Sciatic nerve (tissue), 2 donors: ENCODE measurements around the gene TCOF1. TPM values are rescaled to one million over a fixed set of nuclear protein-coding genes. Genes with fewer than 3 reads are reported as not detected.

ENCODE experiments used
- ATAC-seq: fragments of 200-7000 bp; cut with Tn5 transposase; one replicate; pipeline ENCODE4 v1.9.1; 2020; ENCODE audit warnings: mild to moderate bottlenecking, moderate library complexity
- DNase-seq: peaks from one replicate; pipeline ENCODE4 v3.0.0-alpha.2; 2020; ENCODE audit warnings: low spot score
- intact Hi-C: fragments of 100-400 bp; cut with DNase I; formaldehyde crosslinking; loops from one replicate; pipeline ENCODE4 v1.14.2; 2022
- total RNA-seq: library from RNA; stranded (reverse); fragmentation: NEBNext Ultra II Directional; extraction: Animal tissue kit (Norgen Biotek cat#: 25700); gene quantifications from one replicate; pipeline ENCODE4 v1.2.1, GENCODE V29; 2021
- donor health status: DM: no; HTN: no; CAD: no.
- donor health status: DM: no; HTN: no; CAD: no.

The TCOF1 gene, protein sequence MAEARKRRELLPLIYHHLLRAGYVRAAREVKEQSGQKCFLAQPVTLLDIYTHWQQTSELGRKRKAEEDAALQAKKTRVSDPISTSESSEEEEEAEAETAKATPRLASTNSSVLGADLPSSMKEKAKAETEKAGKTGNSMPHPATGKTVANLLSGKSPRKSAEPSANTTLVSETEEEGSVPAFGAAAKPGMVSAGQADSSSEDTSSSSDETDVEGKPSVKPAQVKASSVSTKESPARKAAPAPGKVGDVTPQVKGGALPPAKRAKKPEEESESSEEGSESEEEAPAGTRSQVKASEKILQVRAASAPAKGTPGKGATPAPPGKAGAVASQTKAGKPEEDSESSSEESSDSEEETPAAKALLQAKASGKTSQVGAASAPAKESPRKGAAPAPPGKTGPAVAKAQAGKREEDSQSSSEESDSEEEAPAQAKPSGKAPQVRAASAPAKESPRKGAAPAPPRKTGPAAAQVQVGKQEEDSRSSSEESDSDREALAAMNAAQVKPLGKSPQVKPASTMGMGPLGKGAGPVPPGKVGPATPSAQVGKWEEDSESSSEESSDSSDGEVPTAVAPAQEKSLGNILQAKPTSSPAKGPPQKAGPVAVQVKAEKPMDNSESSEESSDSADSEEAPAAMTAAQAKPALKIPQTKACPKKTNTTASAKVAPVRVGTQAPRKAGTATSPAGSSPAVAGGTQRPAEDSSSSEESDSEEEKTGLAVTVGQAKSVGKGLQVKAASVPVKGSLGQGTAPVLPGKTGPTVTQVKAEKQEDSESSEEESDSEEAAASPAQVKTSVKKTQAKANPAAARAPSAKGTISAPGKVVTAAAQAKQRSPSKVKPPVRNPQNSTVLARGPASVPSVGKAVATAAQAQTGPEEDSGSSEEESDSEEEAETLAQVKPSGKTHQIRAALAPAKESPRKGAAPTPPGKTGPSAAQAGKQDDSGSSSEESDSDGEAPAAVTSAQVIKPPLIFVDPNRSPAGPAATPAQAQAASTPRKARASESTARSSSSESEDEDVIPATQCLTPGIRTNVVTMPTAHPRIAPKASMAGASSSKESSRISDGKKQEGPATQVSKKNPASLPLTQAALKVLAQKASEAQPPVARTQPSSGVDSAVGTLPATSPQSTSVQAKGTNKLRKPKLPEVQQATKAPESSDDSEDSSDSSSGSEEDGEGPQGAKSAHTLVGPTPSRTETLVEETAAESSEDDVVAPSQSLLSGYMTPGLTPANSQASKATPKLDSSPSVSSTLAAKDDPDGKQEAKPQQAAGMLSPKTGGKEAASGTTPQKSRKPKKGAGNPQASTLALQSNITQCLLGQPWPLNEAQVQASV (N-terminal part only)
- 30.0 TPM for total RNA-seq

GRCh38 chr5:150357326-150358260 is at the start of gene TCOF1:
Gene TCOF1, plus strand, starts transcription at chr5:150357697. Its CDS starts 50 bp downstream, at chr5:150357747.
- DNase-seq (peak; percentile 98), ATAC-seq (peak; percentile 99)
- intact Hi-C loops, result loop anchor here (10.0 kb wide), 2 partner anchors 83 to 223 kb away; no protein-coding TSS in a partner anchor

- DNase-seq (no peak), ATAC-seq (no peak)
- intact Hi-C loops, result no loop called here
These were observed 48.2 kb upstream of the TCOF1 start for GRCh38 chr5:150309101-150309885.

- intact Hi-C loops, result no loop called here
- ATAC-seq (no peak), DNase-seq (no peak)
These were observed 47.6 kb upstream of the TCOF1 start for GRCh38 chr5:150309886-150310239.

GRCh38 chr5:150310246-150310645 is 47.3 kb upstream of the TCOF1 start:
- no peak for DNase-seq
- ATAC-seq, result no peak
- intact Hi-C loops, result no loop called here

DNA sequence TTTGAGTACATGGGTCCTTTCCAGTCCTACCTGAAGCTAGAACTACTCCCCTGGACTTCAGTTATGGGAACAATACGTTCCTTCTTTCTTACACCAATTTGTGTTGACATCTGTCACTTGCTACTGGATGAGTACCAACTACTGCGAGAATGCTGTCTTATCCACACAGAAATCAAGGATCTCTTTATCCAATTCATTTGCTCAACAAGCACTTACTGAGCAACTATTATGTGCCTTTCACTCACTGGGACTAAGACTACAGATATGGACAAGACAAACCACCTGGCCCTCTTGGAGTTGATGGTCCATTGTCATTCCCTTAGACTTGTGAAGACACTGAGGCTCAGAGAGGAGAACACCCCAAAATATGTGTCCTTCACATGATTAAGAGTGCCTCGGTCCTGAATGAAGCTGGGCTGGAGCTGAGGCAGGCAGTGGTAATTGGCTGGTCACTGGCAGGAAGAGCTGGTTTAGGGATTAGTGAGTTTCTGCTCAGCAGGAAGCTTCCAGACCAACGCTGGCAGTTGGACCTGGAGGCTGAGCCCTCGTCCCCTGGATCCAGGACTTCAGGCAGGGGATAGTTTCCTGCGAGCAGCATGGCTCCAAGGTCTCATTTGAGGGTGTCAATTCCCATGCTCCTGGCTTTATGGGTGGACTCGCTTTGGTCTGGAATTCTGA is 46.3 kb upstream of the TCOF1 start:
- intact Hi-C loops, result no loop called here
- no peak for DNase-seq
- ATAC-seq, result no peak

GRCh38 chr5:150312518-150312917 is 45.0 kb upstream of the TCOF1 start:
- no peak for ATAC-seq
- intact Hi-C loops, result no loop called here
- no peak for DNase-seq

GRCh38 chr5:150313501-150313900 is 44.0 kb upstream of the TCOF1 start:
- intact Hi-C loops, result no loop called here
- no peak for ATAC-seq
- DNase-seq, result no peak

GRCh38 chr5:150313921-150314716 is 43.4 kb upstream of the TCOF1 start:
- DNase-seq (no peak), ATAC-seq (no peak)
- intact Hi-C loops, result no loop called here

- intact Hi-C loops, result no loop called here
- DNase-seq, result no peak
These were observed 42.3 kb upstream of the TCOF1 start for GRCh38 chr5:150315245-150315644.

DNA sequence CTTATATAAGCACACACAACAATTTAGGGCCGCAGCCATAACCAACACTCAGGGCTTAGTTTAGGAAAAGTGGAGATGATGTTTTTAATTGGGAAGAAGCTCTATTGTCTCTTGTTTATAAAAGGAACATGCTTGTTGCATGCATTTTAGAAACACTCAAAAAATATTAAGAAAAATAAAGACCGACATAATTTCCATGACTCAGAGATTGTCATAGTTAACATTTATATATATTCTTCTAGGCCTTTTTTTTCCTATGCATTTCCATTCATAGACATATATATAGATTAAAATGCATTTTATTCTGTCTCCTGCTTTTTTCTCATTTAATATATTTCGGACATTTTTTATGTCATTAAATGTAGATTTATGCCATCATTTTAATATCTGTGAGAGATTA is 41.2 kb upstream of the TCOF1 start:
- intact Hi-C loops, result no loop called here
- ATAC-seq (no peak), DNase-seq (no peak)

More at GRCh38 chr5:150315245-150315644, 42.3 kb upstream of the TCOF1 start:
- no peak for ATAC-seq

DNA sequence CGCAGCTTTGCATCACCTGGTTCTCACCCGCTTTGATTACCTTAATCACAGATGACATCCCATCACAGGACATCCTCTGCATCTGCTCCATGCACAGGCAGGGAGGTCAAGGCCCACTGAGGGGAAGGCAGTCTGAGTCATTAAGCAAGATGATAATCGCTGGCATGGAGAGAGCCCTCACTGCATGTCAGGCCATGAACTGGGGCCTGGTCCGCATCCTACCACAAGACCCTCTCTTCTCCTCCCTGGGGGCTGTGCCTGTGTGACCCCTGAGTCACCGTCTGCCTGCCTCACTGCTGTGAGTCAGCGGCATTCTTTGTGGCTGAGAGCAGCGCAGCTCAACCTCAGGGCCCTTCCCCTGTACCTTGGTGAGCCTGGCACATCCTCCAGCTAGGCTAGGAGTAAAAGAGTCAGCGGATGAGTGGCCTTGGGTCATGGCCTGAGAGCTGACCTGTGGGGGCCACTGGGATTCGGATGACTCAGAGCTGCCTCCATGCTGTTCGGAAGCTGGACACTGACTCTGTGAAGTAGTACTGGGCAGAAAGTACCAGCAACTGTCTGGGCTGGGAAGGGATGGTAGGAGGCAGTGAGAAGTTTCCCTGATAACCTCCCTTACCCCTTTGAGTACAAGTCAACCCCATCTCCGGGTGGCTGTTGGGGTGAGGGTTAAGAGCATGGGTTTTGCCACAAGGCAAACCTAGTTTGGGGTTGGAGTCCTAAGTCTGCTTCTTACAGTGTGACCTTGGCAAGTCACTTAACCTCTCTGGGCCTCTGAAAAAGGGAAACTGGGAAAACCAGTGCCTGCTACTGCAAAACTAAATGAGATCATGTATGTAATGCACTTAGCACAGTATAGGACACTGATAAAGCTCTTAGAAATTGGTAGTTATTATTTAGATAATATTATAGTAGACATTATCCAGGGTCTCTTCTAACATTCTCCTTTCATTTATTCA is 40.2 kb upstream of the TCOF1 start:
- ATAC-seq (peak; percentile 36), DNase-seq (no peak)
- intact Hi-C loops, result no loop called here

DNA sequence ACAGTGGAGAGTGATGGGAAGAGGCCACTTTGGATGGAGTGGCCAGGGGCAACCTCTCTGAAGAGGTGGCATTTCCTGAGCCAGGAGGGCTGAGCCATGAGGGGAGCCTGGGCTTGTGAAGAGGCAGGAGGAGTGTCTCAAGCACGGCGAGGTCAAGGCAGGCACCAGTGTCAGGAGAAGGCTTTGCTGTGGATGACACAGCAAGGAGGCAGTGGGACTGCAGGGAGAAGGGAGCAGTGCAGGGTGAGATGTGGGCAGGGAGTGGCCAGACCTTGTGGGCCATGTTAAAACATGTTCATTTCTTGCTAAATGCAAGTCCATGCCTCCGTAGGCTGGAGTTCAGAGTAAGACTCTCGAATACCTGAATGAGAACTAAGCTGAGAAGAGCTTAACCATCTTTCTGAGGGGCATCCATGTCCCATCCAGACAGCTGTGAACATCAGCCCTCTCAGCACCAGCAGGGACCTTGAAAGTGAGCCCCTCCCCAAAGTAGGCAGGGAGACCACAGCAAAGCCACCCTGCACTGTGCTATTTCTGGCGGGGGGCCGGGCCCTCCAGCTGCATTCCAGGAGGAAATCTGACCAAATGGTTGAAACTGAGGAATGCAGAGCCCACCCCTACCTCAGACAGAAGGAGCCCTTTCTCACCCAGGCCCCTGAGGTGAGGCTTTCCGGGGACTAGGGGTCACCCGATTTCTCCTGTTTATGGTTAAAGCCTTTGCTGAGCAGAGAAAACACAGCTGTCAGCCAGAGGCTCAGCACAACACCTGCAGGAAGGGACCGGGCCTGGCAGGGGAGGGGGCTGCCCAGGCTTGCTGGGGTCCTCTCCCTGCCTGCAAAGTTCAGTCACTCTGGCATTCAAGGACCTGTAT is 38.6 kb upstream of the TCOF1 start:
- DNase-seq (no peak), ATAC-seq (no peak)
- intact Hi-C loops, result no loop called here

GRCh38 chr5:150319484-150319790 is 38.1 kb upstream of the TCOF1 start:
- ATAC-seq (no peak), DNase-seq (no peak)
- intact Hi-C loops, result no loop called here

GRCh38 chr5:150320044-150320613 is 37.4 kb upstream of the TCOF1 start:
- intact Hi-C loops, result no loop called here
- peak; percentile 95 for ATAC-seq

More at GRCh38 chr5:150320044-150320613, 37.4 kb upstream of the TCOF1 start:
- no peak for DNase-seq
